Measurements from ENCODE around the gene AKAP13.
"Not testable (repeated sequence)": the region's sequence is repeated elsewhere in the genome, so short reads cannot be mapped to it uniquely, and the experiment has no call there.

Gene AKAP13

DNA sequence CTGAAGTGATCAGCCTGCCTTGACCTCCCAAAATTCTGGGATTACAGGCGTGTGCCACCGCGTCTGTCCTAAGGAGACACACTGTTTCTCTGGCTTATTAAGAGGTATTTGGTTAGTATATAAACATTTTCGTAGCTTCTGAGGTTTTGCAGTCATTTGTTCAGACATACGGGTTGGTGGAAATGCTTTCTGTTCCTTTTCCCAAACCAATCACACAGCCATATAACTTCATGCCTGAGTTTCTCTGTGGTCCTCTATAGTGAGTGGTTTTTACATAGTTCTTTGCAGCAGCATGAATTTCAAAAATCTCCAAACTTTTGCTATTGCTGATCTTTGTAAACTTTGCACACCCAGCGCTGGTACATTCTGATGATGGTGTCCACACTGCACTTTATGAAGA is 100.5 kb downstream of the AKAP13 start:
- no peak for DNase-seq (ENCODE audit: low read depth)

DNA sequence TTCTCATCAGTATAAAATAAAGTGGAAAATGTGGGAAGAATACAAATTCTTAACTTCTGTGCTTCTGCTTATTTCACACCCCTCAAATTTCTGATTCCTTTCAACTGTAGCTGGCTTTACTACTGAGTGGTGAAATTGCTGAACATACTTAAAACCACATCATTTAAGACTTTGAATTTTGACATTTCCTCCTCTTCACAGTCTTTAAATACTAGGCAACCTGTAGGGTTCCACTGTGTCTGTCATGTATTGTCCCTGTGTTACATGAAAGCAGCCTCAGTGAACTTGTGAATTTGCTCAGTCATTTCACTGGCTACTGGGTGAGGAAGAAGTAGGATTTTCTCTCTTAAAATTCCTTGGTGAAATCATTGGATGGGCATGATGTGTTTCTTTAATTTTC is 101.1 kb downstream of the AKAP13 start:
- DNase-seq (ENCODE audit: low read depth): not testable (repeated sequence)

DNA sequence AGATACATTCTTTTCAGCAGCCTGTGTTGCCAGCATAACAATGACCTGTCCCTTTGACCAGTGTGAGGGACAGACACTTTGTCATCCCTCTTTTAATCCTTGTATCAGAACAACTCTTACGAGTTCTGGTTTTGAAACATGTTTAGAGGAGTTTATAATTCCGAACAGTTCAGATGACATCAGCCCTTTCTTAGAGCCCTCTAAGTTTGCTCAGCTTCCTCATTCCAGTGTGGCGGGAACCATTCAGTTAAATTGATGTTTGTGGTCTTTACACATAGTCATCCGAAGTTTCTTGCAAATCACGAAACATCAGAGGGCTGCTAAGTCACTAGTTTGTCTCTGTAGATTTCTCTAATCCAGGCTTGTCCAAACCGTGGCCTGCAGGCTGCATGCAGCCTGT is 102.5 kb downstream of the AKAP13 start:
- no peak for DNase-seq (ENCODE audit: low read depth)

DNA sequence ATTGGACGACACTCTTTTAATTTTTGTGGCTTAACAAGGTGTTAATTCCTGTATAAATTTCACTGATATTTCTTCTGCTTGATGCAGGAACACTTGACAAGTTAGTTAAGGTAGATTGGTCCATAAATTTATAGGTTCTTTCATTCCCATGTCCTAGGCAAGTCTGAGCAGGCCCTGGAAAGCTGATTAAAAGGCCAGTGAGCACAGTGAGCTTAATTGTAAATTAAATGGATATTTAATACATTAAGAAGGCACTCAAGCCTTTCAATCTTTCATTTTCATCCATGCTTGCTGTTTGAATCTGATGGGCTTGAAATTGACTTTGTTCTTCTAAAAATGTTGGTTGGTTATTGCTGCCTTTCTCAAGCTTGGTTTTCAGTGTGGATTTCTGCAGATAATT is 103.6 kb downstream of the AKAP13 start:
- DNase-seq (ENCODE audit: low read depth): not testable (repeated sequence)

DNA sequence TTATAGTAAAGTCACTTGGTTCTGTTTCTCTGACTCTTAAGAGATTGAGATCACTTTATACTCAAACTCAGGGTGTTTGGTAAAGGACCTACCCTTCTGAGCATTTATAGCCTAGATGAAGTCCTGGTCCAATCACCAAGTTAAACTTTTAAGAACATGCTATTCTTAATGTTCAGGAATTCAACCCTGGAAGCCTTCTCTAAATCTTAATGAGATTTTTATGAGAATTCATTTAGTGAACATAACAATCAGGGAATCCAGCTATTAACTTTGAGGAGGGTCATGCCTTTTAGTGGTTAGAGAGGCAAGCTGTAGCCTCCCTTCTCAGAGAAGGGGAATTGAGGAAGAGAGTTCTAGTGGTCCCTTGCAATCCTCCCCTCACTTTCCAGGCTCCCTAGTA is 104.5 kb downstream of the AKAP13 start:
- not testable (repeated sequence) for DNase-seq (ENCODE audit: low read depth)

DNA sequence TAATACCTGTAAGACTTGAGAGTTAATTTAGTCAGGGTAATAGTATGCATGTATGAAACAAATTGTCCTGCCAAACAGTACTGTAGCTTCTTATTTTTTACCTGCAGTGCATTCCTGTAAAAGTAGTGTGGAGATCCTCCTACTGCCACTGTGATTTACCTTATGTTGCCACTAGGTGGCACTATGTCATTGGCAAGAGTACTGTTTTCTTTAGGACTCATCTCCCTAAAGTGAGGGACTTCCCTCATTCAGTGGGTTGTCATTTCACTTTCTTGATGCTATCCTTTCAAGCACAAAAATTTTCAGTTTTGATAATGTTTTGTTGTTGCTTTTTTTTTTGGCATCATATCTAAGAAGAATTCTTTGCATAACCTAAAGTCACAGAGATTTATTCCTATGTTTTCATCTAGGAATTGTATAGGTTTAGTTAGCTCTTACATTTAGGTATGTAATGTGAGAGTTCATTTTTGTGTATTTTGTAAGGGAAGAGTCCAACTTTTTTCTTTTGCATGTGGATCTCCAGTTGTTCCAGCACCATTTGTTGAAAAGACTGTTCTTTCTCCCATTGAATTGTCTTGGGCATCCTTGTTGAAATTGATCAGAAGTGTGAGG is 105.7 kb downstream of the AKAP13 start:
- peak; percentile 12 for DNase-seq (ENCODE audit: low read depth)

DNA sequence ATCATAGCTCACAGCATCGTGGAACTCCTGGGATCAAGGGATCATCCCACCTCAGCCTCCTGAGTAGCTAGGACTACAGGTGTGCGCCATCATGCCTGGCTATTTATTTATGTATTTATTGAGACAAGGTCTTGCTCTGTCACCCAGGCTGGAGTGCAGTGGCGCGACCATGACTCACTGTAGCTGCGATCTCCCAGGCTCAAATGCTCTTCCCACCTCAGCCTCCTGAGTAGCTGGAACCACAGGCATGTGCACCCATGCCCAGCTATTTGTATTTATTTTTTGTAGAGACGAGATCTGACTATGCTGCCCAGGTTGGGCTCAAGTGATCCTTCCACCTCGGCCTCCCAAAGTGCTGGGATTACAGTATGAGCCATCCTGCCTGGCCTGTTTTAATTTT is 107.4 kb downstream of the AKAP13 start:
- not testable (repeated sequence) for DNase-seq (ENCODE audit: low read depth)

DNA sequence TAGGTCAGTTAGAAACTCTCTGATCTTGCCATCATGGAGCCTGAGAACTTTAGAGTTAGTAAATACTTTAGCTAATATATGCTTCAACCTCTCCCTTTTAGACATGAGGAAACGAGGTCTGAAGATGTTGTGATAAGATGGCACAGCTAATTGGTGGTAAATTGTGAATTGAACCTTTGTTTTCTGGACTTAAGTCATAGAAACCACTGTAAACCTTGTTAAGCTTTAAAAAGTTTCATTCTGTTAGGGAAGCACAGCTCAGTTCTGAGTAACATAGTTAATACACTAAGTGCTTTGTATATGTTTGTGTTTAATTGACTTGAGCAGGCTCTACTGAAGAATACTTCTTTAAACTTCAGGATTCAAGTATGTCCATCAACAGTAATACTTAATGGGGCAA is 108.6 kb downstream of the AKAP13 start:
- no peak for DNase-seq (ENCODE audit: low read depth)

DNA sequence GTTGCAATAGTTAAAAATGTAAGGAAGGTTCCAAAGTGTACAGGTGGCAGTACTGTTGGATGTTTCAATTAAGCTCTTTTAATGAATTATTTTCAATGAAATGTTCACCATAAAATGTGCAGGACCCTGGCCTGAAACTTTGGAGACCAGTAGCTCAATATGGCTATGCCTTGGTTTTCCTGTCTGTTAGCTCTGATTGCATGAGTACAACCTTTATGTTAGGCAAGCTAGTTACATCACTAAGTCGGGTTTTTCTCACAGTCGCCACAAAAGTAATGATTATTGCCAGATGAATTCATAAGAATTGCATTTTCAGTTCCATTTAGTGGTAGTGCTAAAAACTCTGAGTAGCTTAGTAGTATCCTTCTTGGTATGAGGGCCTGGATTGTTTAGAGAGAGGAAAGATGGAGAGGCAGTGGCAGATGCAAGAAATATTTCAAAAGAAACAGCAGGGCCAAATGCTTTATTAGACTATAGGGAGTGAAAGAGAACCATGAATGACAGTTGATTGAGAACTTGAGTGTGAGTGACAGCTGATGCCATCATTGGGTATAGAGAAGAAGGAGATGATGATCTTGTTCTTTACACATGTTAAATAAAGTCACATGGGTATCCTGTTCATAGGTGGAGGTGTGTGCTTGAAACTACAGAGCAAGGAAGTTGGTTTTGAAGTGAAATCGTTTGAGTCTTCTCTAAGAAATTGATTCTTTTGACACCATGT is 109.5 kb downstream of the AKAP13 start:
- DNase-seq (ENCODE audit: low read depth): no peak

DNA sequence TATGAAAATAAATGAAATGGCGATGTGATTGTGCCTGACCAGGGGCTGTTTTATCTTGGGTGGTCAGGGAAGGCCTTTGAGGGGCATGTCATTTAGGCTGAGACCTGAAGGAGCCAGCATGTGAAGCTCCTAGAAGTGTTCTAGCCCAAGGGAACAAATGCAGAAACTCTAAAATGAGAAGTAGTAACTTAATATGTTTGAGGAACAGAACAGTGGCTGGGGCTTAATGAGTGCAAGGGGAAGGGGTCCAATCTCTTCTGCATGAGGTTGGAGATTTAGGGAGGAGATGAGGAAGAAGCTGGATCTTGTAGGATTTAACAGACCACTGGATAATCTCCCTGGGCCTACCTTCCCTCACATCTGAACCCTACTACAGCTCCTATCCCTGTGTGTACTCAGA is 110.5 kb downstream of the AKAP13 start:
- DNase-seq (ENCODE audit: low read depth): no peak

DNA sequence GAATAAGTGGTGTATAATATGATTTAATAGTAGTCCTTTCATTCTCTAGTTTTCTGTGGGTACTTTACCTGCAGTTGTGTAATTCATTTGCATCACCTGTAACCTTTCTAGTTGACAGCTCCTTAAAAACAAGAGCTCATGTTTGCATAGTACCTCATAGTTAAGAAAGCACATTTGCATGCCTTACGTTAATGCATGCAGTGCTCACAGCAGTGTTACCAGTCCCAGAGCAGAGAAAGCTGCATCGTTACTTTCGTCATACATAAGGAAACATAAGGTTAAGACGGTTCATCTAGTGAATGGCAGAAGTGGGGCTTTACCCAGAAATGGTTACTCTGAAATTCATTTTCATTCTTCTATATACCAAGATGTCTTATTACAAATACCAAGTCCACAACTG is 111.3 kb downstream of the AKAP13 start:
- DNase-seq (ENCODE audit: low read depth): no peak

DNA sequence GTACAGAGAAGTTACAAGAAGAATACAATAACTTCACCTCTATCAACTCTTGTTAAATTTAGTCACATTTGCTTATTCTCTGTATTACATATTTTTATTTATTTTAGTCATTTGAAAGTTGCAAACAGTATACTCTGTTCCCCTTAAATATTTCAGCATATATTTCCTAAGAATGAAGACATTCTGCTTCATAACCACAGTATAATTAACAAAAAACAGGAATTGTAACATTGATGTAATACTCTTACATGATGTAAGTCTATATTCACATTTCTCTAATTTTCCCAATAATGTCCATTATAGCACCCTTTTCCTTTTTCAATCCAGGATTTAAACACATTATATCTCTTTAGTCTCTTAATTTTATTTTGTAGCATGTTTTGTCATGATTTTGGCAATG is 112.0 kb downstream of the AKAP13 start:
- no peak for DNase-seq (ENCODE audit: low read depth)

DNA sequence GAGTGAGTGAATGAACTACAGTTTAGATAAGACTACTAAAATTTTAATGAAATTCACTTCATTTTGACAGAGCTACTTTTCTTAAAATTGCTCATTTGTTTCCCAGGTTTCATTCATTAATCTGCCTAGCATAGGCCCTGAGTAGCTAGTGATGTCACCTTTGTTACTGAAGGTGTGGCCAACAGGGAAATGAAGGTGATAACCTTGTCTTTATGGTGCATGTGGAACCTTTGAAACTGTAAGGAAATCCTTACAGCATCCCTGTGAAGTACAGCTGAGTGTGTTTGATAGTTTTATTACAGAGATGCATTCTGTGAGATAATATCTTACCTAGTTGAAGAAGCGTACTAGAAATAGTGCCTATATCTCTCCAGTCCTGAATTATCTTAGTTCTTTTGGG is 112.9 kb downstream of the AKAP13 start:
- DNase-seq (ENCODE audit: low read depth): no peak

DNA sequence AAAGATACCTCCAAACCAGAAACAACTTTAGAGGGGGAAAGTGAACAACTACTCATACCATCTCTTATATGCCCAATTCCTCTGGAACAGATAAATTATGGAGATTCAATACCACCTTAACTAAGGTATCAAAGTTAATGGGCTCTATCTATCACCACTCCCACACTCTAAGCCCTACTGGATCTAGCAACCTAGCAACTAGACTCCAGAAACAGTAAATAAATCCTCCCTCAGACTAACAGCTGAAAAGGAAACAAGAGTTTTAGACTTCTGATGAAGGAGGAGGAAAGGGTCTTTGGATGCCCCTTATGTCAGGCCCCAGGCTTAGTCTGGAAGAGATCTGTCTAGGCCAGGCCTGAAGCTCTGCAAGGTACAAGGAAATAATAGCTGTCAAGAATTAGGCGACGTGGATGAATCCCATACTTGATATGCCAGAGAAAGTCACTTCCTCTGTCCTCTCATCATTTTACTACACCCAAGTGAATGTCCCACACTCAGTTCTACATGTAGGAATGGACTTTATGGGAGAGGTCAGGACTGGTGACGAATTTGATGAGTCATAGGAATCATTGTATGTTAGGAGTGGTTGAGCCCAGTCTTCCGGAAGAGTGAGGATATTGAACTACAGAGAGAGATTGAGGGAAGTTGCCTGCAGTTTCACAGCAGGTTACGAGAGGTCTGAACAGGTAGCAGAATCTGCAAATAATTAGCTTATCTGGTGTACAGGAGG is 113.8 kb downstream of the AKAP13 start:
- DNase-seq (ENCODE audit: low read depth): no peak

DNA sequence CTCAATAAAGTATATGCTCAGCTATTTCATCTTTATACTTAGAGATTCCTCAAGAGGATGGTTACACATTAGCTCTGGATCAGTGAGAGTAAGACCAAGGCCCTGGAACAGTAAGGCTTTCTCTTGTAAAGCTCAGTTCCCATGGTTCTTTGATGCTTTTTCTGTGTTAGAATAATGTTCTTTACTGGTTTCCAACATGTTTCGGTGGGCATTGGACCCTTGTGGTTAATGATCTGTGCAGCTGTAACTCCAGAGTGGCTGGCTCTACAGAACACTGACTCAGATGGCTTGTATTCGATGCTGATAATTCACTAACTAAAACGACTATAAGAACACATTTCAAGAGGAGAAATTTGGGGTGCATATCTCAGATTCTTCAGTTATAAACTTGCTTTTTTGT is 114.7 kb downstream of the AKAP13 start:
- DNase-seq (ENCODE audit: low read depth): no peak

DNA sequence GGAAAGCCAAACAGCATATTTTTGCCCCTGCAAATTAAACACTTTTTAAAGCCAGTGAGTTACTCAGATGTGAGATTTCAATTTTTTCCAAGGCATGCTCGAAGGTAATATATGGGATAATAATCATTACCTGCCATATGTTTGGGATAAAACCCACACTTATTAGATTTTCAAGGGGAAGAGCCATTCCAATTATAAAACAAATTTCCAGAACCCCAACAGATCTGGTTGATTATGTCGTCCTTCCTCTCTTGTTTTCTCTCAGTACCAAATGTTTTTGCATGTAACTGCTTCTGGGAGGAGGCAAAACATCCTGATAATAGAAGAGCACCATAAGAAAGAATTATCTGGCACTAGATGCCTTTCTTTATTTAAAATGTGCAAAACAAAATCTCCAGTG is 115.1 kb downstream of the AKAP13 start:
- DNase-seq (ENCODE audit: low read depth): no peak

DNA sequence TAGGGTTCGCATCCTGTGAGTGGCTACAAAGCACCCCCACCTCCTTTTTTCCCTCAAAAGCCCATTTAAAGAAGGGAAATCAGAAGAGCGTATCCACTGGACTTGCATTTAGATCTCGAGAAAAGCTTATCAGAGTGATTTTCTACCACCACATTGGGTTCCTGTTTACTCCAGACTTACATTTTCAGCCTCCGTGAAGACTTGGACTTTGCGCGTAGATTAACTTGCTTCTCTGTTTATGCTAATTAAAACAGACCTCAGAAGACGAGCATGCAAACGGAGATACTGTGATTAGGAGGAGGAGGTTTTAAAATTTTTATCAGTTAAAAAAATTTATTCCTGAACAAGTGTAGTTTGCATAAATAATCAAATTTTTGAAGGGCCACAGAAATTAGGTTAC is 115.7 kb downstream of the AKAP13 start:
- DNase-seq (ENCODE audit: low read depth): no peak

DNA sequence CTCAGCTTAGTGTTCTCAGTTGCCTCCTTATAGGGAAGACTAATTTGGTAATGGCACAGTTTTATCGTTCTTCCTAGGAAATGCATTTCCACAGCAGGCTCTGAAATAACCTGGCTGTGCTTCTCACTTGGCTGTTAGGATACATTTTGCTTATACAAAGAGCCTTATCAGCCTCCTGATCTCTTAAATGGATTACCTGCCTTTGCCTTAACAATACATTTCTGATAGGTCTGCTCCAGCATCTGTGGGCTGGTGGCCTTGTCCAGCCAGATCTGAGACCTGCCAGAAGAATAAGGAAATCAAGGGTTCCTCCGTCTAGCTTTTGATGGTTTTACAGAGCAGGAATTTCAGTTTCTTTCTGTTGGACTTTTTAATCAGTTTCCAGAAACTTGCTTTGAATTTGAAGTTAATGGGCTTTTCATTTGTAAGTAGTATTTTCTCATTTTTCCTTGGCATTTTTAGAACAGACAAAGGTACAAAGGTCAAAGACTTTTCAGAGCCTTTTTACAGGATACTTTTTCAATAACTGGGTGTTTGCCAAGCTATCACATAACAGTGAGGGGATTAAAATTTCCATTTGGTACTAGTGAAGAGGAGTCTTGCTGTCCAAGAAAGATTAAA is 116.3 kb downstream of the AKAP13 start:
- no peak for DNase-seq (ENCODE audit: low read depth)

DNA sequence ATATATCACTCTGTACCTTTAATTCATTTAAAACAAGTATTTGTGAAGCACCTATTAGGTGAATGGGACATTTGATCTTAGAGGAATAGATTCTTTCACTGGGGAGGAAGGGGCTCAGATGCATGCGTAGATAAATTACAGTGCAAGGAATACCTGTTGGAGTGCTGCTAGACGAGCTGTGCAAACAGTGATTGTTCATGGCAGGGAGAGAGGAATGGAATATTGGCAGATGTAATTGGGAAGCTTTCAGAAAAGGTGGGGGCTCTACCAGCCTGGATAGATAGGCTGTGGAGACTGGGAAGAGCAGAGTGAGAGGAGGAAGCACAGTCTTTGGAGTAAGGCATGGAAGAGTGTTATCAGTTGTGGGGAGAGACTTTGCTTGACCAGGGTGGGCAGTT is 116.8 kb downstream of the AKAP13 start:
- no peak for DNase-seq (ENCODE audit: low read depth)

DNA sequence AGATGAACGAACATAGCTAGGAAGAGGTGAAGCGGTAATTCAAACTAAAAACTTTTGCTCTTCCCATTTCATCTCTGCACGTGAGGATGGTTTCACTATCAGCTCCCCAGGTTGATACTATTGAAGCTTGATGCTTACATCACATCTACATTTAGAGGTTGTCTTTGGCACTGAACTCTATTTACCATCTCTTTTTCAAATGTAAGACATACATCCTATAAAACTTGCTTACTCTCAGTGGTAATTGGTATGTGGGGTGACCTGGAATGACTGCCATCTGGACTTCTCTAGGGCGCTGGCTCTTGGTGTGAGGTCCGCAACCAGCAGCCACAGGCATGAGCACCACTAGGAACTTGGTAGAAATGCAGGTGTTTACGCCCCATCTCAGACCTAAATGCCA is 118.1 kb downstream of the AKAP13 start:
- DNase-seq (ENCODE audit: low read depth): no peak

DNA sequence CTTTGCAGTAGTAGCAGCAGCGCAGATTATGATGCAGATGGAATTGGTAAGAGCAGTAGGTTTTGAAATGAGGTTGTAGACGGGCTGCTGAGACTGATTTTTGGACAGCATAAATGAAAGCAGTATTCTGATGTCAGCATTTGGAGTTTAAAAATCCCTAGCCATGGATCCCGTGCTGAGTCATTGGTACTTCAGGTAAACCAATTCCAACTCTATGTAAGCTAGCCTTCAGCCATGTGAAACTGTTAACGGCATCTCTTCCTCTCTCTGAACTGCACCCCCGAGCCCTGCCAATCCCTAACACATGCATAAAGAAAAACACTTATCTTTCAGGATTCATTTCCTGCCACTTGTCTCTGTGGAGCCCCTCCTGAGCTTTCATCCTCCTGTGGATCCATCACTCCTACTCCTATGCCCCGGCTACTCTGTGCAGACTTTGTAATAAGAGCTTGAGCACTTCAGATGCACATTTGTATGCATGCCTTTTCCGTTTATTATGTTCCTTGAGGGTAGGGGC is 119.0 kb downstream of the AKAP13 start:
- no peak for DNase-seq (ENCODE audit: low read depth)

DNA sequence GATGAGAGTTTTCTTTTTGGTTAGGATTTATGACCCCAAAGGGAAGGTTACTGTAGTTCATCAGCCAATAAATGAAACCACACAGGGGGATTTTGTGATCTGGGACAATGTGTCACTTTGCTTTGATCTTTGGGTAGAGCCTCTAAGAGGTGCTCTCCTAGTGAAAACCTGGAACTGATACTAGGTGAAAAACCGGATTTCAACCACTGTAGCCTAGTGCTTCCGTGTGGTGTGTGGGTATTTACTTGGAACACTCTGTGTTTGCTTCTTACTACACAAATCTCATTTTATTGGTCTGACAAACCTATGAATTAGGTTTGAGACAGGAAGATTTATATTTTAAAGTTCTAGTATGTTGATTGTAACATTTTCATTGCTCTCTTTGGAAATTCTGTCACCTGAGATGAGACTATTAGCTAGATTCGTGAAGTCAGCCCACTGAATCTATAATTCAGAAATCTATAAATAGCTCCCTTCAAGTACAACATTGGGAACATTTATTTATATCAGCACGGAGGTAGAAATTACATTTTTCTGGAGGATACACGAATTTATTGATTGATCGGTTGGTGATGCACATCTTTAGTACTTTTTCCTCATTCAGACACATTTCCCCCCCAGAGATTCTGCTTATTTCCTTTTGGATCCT is 119.8 kb downstream of the AKAP13 start:
- DNase-seq (ENCODE audit: low read depth): no peak
